ENCODE results near the gene NALCN. TPM values are rescaled to one million over a fixed set of nuclear protein-coding genes. Genes with fewer than 3 reads are reported as not detected.

NALCN gene
- polyA plus RNA-seq, 1 experiment: 2.2 TPM

GRCh38 chr13:101231751-101232428 lies 184.4 kb downstream of the NALCN start:
- CTCF ChIA-PET: interaction anchor here (0.6 to 0.7 kb wide), 2 partner anchors 150 to 782 kb away, joined by 3 to 5 read pairs; no protein-coding TSS in a partner anchor
- TF ChIP-seq CTCF (IDR thresholded peaks at IDR 0.05; ENCODE audit: low read depth, low read length): no peak
- no peak for DNase-seq (ENCODE audit: low read depth, low spot score)
- POLR2A ChIA-PET: no interaction called here
- Histone ChIP-seq H3K27me3 (ENCODE audit: control insufficient read depth, insufficient read depth, low read length) (no peaks in the 10 kb centered on the region), H3K27ac (ENCODE audit: low read depth, low read length) (no peak overlapping the region), H3K4me3 (ENCODE audit: low read depth, low read length) (no peak overlapping the region), H3K9me3 (ENCODE audit: control insufficient read depth, insufficient read depth, low read length) (no peaks in the 10 kb centered on the region)

- Histone ChIP-seq H3K27me3 (ENCODE audit: control insufficient read depth, insufficient read depth, low read length) (no peaks in the 10 kb centered on the region), H3K27ac (ENCODE audit: low read depth, low read length) (no peak overlapping the region), H3K9me3 (ENCODE audit: control insufficient read depth, insufficient read depth, low read length) (no peaks in the 10 kb centered on the region), H3K4me3 (ENCODE audit: low read depth, low read length) (no peak overlapping the region)
- ChIA-PET CTCF (no interaction called here), POLR2A (no interaction called here)
- no peak for TF ChIP-seq CTCF (IDR thresholded peaks at IDR 0.05; ENCODE audit: low read depth, low read length)
- no peak for DNase-seq (ENCODE audit: low read depth, low spot score)
Measured at GRCh38 chr13:101230271-101230890, 185.9 kb downstream of the NALCN start.

- no peak for TF ChIP-seq CTCF (IDR thresholded peaks at IDR 0.05; ENCODE audit: low read depth, low read length)
- ChIA-PET POLR2A (no interaction called here), CTCF (no interaction called here)
- Histone ChIP-seq H3K27ac (ENCODE audit: low read depth, low read length) (no peak overlapping the region), H3K4me3 (ENCODE audit: low read depth, low read length) (no peak overlapping the region), H3K9me3 (ENCODE audit: control insufficient read depth, insufficient read depth, low read length) (no peaks in the 10 kb centered on the region), H3K27me3 (ENCODE audit: control insufficient read depth, insufficient read depth, low read length) (no peaks in the 10 kb centered on the region)
- DNase-seq (ENCODE audit: low read depth, low spot score): no peak
Measured at GRCh38 chr13:101219609-101220265, 196.6 kb downstream of the NALCN start.

- H3K9me3 ChIP-seq (ENCODE audit: control insufficient read depth, insufficient read depth, low read length): no peaks in the 10 kb centered on the region
- no peak for DNase-seq (ENCODE audit: low read depth, low spot score)
- ChIA-PET POLR2A (no interaction called here), CTCF (no interaction called here)
- H3K27ac ChIP-seq (ENCODE audit: low read depth, low read length): no peak overlapping the region
- H3K27me3 ChIP-seq (ENCODE audit: control insufficient read depth, insufficient read depth, low read length): no peaks in the 10 kb centered on the region
- H3K4me3 ChIP-seq (ENCODE audit: low read depth, low read length): no peak overlapping the region
- TF ChIP-seq CTCF (IDR thresholded peaks at IDR 0.05; ENCODE audit: low read depth, low read length): no peak
Measured at GRCh38 chr13:101218484-101218883, 197.8 kb downstream of the NALCN start.

GRCh38 chr13:101217086-101217485 lies 199.2 kb downstream of the NALCN start:
- DNase-seq (ENCODE audit: low read depth, low spot score): no peak
- TF ChIP-seq CTCF (IDR thresholded peaks at IDR 0.05; ENCODE audit: low read depth, low read length): no peak
- CTCF ChIA-PET: interaction anchor here (1.0 kb wide), 1 partner anchor 72 kb away, joined by 4 read pairs; no protein-coding TSS in a partner anchor
- Histone ChIP-seq H3K27me3 (ENCODE audit: control insufficient read depth, insufficient read depth, low read length) (no peaks in the 10 kb centered on the region), H3K4me3 (ENCODE audit: low read depth, low read length) (no peak overlapping the region), H3K27ac (ENCODE audit: low read depth, low read length) (no peak overlapping the region), H3K9me3 (ENCODE audit: control insufficient read depth, insufficient read depth, low read length) (no peaks in the 10 kb centered on the region)
- POLR2A ChIA-PET: no interaction called here

All from AG04450 (cell line).